ENCODE measurements around the gene CD59. TPM values are rescaled to one million over a fixed set of nuclear protein-coding genes. Genes with fewer than 3 reads are reported as not detected.
"Not testable (repeated sequence)": the region's sequence is repeated elsewhere in the genome, so short reads cannot be mapped to it uniquely, and the experiment has no call there.

The CD59 gene
- total RNA-seq, 1 experiment from 2014 or later, result 468 TPM

DNA sequence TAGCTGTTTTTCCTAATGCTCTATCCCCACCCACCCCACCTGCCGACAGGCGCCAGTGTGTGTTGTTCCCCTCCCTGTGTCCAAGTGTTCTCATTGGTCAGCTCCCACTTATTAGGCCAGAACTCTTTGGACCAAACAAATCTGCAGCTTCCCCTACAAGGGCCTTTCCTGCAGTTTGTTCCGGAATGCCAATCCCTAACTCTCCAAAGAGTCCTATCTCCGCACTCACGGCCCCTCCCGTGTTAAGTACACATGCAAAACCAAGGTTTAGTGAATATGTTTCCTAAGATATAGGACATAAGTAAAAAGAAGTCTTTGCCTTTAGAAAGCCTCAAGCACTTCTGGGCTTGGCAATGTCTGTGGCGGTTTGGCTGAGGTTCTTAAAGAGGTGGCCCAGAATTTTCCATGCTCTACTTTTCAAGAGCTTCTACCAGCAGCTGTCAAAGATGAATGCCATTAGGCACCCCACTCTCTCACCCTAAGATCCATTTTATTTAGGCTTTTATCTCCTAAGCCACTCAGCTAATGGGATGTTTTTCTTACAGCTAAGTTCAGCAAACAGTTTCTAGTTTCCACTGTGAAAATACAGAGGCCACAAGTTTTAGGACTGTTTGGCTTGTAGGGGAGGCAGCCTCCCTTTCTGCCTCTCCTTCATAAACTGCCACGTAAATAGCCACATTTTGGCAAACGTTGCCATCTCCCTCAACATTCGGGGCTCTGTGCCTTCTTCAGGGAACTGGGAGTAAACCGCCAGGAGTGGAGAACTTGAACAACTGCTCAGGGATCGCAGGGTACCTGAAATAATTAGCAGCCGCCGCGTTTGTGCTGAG is 1.6 kb downstream of the CD59 start:
- H3K9me3 ChIP-seq (replicated peaks), result peaks cover 2% of the 10 kb centered on the region; the same call in 1 of the 2 replicates
- H3K4me1 ChIP-seq (replicated peaks), result peaks cover 44% of the 10 kb centered on the region
- peak overlapping the region; percentile 87 for H3K4me3 ChIP-seq
- H3K36me3 ChIP-seq, result peaks cover 59% of the 10 kb centered on the region
- peak in 1 of 2 experiments; percentile 30 for DNase-seq (ENCODE audit: low read depth in 1 of 2, low spot score in 2 of 2)
- no peaks in the 10 kb centered on the region for H3K27me3 ChIP-seq (replicated peaks)
- peak overlapping the region; percentile 91 for H3K27ac ChIP-seq

DNA sequence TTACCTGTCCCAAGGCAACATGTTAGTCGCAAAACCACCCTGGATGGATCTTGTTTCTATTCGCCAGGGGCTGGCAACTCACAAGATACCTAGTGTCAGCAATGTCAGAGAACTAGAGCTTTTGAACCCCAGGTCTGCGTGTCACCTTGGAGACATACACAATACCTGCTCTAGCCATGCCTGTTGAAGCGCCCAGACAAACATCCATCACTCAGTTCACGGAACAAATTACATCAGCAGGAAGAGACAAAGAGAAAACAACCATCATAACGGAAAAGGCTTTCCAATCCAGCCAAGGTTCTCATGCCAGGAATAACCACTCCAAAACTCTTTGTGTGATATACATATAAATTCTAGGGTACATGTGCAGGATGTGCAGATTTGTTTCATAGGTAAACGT is 2.2 kb downstream of the CD59 start:
- peaks cover 44% of the 10 kb centered on the region for H3K4me1 ChIP-seq (replicated peaks)
- peak overlapping the region; percentile 87 for H3K4me3 ChIP-seq
- no peak for DNase-seq (ENCODE audit: low read depth in 1 of 2, low spot score in 2 of 2)
- H3K27ac ChIP-seq, result no peak overlapping the region
- no peaks in the 10 kb centered on the region for H3K27me3 ChIP-seq (replicated peaks)
- H3K36me3 ChIP-seq, result peaks cover 66% of the 10 kb centered on the region
- H3K9me3 ChIP-seq (replicated peaks), result no peaks in the 10 kb centered on the region

DNA sequence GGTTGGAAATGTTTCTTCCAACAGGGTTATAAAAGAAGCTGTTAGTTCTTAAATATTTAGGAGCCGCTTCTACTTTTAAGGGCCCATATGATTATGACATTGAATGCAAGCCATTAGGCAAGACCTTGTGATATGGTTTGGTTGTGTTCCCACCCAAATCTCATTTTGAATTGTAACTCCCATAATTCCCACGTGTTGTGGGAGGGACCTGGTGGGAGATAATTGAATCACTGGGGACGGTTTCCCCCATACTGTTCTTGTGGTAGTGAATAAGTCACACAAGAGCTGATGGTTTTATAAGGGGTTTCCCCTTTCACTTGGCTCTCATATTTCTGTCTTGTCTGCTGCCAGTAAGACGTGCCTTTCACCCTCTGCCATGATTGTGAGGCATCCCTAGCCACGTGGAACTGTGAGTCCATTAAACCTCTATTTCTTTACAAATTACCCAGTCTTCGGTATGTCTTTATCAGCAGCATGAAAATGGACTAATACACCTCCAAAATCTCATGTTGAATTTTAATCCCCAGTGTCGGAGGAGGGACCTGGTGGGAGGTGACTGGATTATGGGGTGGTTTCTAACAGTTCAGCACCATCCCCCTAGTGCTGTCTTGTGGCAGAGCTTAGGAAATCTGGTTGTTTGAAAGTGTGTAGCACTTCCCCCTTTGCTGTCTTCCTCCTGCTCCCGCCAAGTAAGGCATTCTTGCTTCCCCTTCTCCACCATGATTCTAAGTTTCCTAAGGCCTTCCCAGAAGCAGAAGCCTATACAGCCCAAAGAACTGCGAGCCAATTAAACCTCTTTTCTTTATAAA is 4.3 kb downstream of the CD59 start:
- peaks cover 26% of the 10 kb centered on the region for H3K4me1 ChIP-seq (replicated peaks)
- no peaks in the 10 kb centered on the region for H3K9me3 ChIP-seq (replicated peaks)
- no peaks in the 10 kb centered on the region for H3K27me3 ChIP-seq (replicated peaks)
- no peak overlapping the region for H3K4me3 ChIP-seq
- peaks cover 69% of the 10 kb centered on the region for H3K36me3 ChIP-seq
- H3K27ac ChIP-seq, result no peak overlapping the region
- DNase-seq (ENCODE audit: low read depth in 1 of 2, low spot score in 2 of 2), result no peak

DNA sequence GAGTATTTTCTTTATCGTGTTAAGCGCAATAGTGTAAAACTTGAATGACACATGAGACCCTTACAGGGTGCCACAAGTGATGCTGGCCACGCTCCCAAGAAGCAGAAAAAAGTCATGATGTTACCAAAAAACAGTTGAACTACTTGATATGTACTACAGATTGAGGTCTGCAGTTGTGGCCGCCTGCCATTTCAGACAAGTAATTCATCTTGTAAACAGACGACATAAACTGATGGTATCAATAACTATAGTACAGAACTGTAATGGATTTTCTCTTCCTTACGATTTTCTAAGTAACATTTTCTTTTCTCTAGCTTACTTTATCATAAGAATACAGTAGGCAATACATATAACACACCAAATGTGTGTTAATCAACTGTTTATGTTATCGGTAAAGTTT is 5.5 kb downstream of the CD59 start:
- Histone ChIP-seq H3K9me3 (replicated peaks) (no peaks in the 10 kb centered on the region), H3K27ac (no peak overlapping the region), H3K36me3 (peaks cover 64% of the 10 kb centered on the region), H3K27me3 (replicated peaks) (no peaks in the 10 kb centered on the region), H3K4me1 (replicated peaks) (peaks cover 23% of the 10 kb centered on the region), H3K4me3 (no peak overlapping the region)
- no peak for DNase-seq (ENCODE audit: low read depth in 1 of 2, low spot score in 2 of 2)

DNA sequence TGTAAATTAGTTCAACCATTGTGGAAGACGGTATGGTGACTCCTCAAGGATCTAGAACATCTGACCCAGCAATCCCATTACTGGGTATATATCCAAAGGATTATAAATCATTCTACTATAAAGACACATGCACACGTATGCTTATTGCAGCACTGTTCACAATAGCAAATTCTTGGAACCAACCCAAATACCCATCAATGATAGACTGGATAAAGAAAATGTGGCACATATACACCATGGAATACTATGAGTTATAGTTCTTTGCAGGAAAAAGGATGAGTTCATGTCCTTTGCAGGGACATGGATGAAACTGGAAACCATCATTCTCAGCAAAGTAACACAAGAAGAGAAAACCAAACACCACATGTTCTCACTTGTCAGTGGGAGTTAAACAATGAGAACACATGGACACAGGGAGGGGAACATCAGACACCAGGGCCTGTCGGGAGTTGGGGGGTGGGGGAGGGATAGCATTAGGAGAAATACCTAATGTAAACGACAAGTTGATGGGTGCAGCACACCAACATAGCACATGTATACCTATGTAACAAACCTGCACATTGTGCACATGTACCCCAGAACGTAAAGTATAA is 7.1 kb downstream of the CD59 start:
- not testable (repeated sequence) for H3K4me3 ChIP-seq; DNase-seq (ENCODE audit: low read depth in 1 of 2, low spot score in 2 of 2); H3K27ac ChIP-seq; H3K9me3 ChIP-seq (replicated peaks); H3K27me3 ChIP-seq (replicated peaks)
- Histone ChIP-seq H3K36me3 (peaks cover 60% of the 10 kb centered on the region), H3K4me1 (replicated peaks) (peaks cover 32% of the 10 kb centered on the region)

DNA sequence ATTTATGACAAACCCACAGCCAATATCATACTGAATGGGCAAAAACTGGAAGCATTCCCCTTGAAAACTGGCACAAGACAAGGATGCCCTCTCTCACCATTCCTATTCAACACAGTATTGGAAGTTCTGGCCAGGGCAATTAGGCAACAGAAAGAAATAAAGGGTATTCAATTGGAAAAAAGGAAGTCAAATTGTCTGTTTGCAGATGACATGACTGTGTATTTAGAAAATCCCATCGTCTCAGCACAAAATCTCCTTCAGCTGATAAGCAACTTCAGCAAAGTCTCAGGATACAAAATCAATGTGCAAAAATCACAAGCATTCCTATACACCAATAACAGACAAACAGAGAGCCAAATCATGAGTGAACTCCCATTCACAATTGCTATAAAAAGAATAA is 8.7 kb downstream of the CD59 start:
- not testable (repeated sequence) for H3K4me3 ChIP-seq; H3K27ac ChIP-seq; H3K27me3 ChIP-seq (replicated peaks); DNase-seq (ENCODE audit: low read depth in 1 of 2, low spot score in 2 of 2); H3K9me3 ChIP-seq (replicated peaks)
- Histone ChIP-seq H3K36me3 (peaks cover 47% of the 10 kb centered on the region), H3K4me1 (replicated peaks) (peaks cover 40% of the 10 kb centered on the region)

DNA sequence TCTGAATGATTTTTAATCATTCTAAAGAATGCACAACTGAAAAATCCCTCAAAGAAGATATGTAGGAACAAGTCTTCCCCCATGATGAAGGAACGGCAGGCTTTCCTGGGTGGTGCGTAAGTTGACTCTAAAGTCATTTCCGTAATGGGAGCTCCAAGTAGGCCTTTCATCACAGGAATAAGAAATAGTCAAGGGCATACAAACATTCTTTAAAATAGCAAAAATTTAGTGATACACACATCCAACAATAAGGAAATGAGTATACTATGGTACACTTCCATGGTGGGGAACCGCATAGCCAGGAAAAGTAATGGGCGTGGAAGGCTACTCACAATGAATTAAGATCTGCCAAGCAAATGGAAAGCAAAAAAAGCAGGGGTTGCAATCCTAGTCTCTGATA is 10.7 kb downstream of the CD59 start:
- peaks cover 53% of the 10 kb centered on the region for H3K4me1 ChIP-seq (replicated peaks)
- DNase-seq (ENCODE audit: low read depth in 1 of 2, low spot score in 2 of 2), result no peak
- H3K4me3 ChIP-seq, result no peak overlapping the region
- no peaks in the 10 kb centered on the region for H3K27me3 ChIP-seq (replicated peaks)
- H3K27ac ChIP-seq, result peak overlapping the region; percentile 99
- H3K36me3 ChIP-seq, result peaks cover 45% of the 10 kb centered on the region
- H3K9me3 ChIP-seq (replicated peaks), result no peaks in the 10 kb centered on the region

DNA sequence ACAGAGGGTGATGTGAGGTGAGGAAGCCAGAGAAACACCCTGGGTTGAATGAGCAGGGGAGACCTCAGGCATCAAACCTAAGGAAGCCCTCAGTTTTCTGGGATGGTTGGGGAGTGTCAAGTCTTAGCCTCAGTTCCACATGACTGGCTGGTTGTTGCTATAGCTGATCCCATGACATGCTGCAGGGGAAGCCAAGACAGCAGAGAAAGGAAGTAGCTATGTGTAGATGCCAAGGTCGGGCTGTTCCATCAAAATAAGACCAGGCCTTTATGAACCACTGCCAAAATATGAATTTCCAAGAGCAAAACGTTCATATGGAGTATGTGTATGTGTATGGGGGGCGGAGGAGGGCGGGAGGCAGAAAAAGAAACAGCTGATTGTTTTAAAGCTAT is 11.6 kb downstream of the CD59 start:
- Histone ChIP-seq H3K9me3 (replicated peaks) (no peaks in the 10 kb centered on the region), H3K4me1 (replicated peaks) (peaks cover 62% of the 10 kb centered on the region), H3K36me3 (peaks cover 48% of the 10 kb centered on the region), H3K27ac (peak overlapping the region; percentile 99), H3K27me3 (replicated peaks) (no peaks in the 10 kb centered on the region), H3K4me3 (no peak overlapping the region)
- DNase-seq (ENCODE audit: low read depth in 1 of 2, low spot score in 2 of 2), result no peak

DNA sequence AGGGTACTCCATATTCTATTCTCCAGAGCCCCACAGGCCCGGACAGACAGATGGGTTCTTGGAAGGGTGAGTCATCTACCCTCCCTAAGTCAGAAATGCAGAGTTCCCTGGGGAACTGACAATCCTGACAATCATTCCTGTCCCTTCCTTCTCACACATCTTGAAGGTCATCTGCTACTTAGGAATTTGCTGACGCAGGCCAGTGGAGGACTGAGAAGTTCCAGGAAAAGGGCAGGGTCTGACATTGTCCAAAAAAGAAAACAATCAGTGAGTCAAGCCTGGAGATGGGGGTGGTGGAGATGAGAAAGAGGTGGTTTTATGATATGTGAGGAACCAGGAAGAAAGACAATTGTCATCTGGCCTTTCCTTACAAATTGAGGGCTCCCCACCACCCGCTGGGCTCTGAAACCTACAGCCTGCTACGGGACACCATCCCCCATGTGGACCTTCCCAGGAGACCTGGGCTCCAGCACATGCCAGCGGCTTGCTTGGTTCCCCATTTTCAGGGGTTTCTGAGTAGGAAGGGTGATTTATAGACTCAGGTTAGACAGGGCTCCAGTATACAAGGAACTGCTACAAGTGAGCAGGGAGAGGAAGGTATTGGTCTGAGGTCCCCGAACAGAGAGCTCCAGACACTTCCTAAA is 12.9 kb downstream of the CD59 start:
- Histone ChIP-seq H3K27ac (peak overlapping the region; percentile 99), H3K4me1 (replicated peaks) (peaks cover 62% of the 10 kb centered on the region), H3K36me3 (peaks cover 51% of the 10 kb centered on the region), H3K4me3 (no peak overlapping the region), H3K9me3 (replicated peaks) (no peaks in the 10 kb centered on the region), H3K27me3 (replicated peaks) (no peaks in the 10 kb centered on the region)
- DNase-seq (ENCODE audit: low read depth in 1 of 2, low spot score in 2 of 2), result peak; percentile 95 to 99

DNA sequence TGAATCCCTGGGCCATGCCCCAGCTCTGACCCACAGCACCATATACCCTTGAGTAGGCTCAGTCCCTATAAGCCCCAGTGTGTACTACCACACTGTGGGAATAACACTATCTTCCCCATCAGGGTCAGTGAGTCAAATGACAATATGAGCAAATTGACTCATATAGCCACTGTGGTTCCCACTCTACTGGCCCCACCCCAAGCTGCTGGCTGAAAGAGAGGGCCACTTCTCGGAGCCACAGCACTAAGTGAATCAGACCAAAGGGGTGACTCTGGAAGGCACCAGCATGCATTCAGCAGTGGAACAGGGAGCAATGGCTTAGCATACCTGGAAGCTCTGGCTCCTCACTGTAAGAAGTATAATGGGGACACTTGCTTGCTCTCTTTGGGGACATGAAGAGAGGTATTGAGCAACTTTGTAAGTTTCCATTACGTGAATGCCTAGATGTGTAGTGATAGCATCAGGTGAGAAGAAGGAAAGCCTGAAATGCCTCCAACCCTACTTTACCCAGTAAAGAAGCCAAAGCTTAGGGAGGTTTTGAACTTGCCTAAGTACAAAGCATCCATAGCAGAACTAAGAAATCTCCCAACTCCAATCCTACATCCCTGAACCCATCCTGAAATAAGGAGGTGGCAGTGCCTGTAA is 13.5 kb downstream of the CD59 start:
- Histone ChIP-seq H3K27ac (peak overlapping the region; percentile 99), H3K4me1 (replicated peaks) (peaks cover 62% of the 10 kb centered on the region), H3K9me3 (replicated peaks) (no peaks in the 10 kb centered on the region), H3K36me3 (peaks cover 58% of the 10 kb centered on the region), H3K4me3 (no peak overlapping the region), H3K27me3 (replicated peaks) (no peaks in the 10 kb centered on the region)
- peak; percentile 81 to 87 for DNase-seq (ENCODE audit: low read depth in 1 of 2, low spot score in 2 of 2)

DNA sequence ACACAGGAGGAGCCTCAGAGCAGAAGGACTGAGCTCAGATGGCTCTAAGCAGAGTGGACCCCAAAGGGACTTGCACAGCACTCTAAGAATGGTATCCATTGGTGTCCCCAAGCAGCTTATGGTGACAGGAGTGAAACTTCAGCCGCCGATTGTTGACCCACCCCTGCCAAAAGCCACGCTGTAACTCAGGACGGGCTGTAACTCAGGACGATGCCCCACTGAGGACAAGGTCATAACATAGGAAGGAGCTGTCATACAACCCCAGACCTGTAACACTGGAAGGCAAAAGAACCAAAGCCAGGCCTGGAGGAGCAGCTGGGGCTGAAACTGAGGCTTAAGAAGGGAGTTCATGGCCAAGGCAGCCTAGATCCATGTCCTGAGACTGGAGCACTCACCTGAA is 14.2 kb downstream of the CD59 start:
- H3K4me3 ChIP-seq, result no peak overlapping the region
- H3K36me3 ChIP-seq, result peaks cover 65% of the 10 kb centered on the region
- no peaks in the 10 kb centered on the region for H3K9me3 ChIP-seq (replicated peaks)
- H3K4me1 ChIP-seq (replicated peaks), result peaks cover 62% of the 10 kb centered on the region
- H3K27me3 ChIP-seq (replicated peaks), result no peaks in the 10 kb centered on the region
- no peak for DNase-seq (ENCODE audit: low read depth in 1 of 2, low spot score in 2 of 2)
- H3K27ac ChIP-seq, result peak overlapping the region; percentile 99

DNA sequence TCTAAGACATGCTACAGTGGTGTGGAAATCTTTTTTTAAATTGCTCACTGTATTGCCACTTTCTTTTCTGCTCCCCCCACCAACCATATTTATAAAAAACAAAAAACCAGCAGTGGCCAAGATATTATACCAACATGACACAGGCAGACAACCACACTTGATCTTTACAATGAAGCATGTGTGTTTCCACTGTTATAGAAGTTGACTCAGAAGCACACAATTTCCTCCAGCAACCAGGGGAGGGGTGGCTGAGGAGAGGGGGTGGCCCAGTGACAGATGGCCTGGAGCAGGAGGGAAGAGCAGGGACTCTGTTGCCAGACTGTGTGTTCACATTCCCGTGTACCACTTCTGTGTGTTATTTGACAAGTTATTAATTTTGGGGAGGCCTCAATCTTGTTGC is 14.8 kb downstream of the CD59 start:
- Histone ChIP-seq H3K9me3 (replicated peaks) (no peaks in the 10 kb centered on the region), H3K4me3 (no peak overlapping the region), H3K27ac (peak overlapping the region; percentile 99), H3K27me3 (replicated peaks) (no peaks in the 10 kb centered on the region), H3K36me3 (peaks cover 70% of the 10 kb centered on the region), H3K4me1 (replicated peaks) (peaks cover 65% of the 10 kb centered on the region)
- peak; percentile 81 to 86 for DNase-seq (ENCODE audit: low read depth in 1 of 2, low spot score in 2 of 2)

DNA sequence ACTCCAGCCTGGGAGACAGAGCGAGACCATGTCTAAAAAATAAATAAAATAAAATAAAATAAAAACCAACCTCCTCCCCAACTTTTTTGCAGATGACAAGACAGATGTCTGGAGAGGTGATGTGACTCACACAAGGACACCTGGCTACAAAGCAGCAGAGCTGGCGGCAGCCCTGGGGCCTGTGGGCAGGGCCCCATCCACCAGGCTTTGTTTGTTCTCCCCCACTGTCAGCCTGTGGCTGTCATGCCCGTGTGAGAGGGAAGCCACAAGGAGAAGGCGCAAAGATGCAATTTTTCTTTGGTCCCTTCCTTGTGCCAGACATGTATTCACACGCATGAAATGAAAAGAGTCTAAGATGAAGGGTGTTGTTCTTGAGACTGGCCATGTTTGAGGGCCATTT is 16.6 kb downstream of the CD59 start:
- Histone ChIP-seq H3K4me1 (replicated peaks) (peaks cover 52% of the 10 kb centered on the region), H3K36me3 (peaks cover 81% of the 10 kb centered on the region), H3K27ac (no peak overlapping the region)

More for the DNA sequence above, 16.6 kb downstream of the CD59 start:
- no peak overlapping the region for H3K4me3 ChIP-seq
- H3K9me3 ChIP-seq (replicated peaks), result no peaks in the 10 kb centered on the region
- H3K27me3 ChIP-seq (replicated peaks), result no peaks in the 10 kb centered on the region
- no peak for DNase-seq (ENCODE audit: low read depth in 1 of 2, low spot score in 2 of 2)
